ENCODE data around the gene WDR17. TPM values are rescaled to one million over a fixed set of nuclear protein-coding genes. Genes with fewer than 3 reads are reported as not detected.
"Not testable (repeated sequence)": the region's sequence is repeated elsewhere in the genome, so short reads cannot be mapped to it uniquely, and the experiment has no call there.

WDR17 gene
- total and polyA plus RNA-seq, 2 donors (not counting 1 experiment from before 2014, with no cell fraction given), result 2.1 to 7.1 TPM

DNA sequence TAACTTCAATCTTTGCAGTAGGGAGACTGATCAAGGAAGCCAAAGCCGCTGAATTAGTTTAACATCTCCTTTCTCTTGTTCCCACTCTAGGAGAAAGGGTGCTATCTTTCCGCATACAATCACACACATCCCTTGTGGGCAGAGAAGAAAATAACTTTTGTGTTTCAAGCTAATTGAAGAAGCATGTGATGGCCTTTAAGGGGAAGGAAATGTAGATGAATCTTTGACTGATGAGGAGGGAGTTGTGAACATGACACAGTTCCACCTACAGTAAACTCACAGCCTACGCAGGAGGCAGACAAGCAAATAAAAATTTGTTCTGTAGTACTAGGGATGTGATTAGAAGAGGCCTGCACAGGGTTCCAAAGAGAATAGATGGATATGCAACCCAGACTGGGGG lies 144.5 kb downstream of the WDR17 start:
- ChIA-PET POLR2A (no interaction called here), CTCF (interaction anchor here (0.7 kb wide), 1 partner anchor 131 kb away, joined by 3 read pairs; no protein-coding TSS in a partner anchor)
- peaks cover 7% of the 10 kb centered on the region for H3K9me3 Mint-ChIP-seq (ENCODE audit: insufficient read depth)
- no peaks in the 10 kb centered on the region for H3K36me3 ChIP-seq (replicated peaks in 1 of 2; ENCODE audit: control extremely low read depth in 1 of 2, control insufficient read depth in 1 of 2, extremely low read depth in 1 of 2, insufficient read depth in 2 of 2, low read length in 1 of 2)
- H3K27ac ChIP-seq (ENCODE audit: low read length in 2 of 2), result no peak overlapping the region
- H4K20me1 ChIP-seq (ENCODE audit: control insufficient read depth, insufficient read depth, low read length, poor library complexity, severe bottlenecking), result no peaks in the 10 kb centered on the region
- no CpG with 5 or more reads among the region's 3 CpGs for WGBS (ENCODE audit: insufficient coverage)
- no peak overlapping the region for H3K4me3 ChIP-seq (ENCODE audit: control extremely low read depth in 1 of 5, extremely low read depth in 1 of 5, insufficient read depth in 1 of 5, low read depth in 2 of 5, low read length in 4 of 5)
- no peak for DNase-seq
- H3K4me3 Mint-ChIP-seq, result no peak overlapping the region
- no peaks in the 10 kb centered on the region for H3K4me1 ChIP-seq (ENCODE audit: control insufficient read depth in 2 of 2, insufficient read depth in 2 of 2, low read length in 2 of 2)
- no peak overlapping the region for H3K27ac Mint-ChIP-seq
- intact Hi-C loops (cut with micrococcal nuclease), result no loop called here
- TF ChIP-seq, protein P1, sequence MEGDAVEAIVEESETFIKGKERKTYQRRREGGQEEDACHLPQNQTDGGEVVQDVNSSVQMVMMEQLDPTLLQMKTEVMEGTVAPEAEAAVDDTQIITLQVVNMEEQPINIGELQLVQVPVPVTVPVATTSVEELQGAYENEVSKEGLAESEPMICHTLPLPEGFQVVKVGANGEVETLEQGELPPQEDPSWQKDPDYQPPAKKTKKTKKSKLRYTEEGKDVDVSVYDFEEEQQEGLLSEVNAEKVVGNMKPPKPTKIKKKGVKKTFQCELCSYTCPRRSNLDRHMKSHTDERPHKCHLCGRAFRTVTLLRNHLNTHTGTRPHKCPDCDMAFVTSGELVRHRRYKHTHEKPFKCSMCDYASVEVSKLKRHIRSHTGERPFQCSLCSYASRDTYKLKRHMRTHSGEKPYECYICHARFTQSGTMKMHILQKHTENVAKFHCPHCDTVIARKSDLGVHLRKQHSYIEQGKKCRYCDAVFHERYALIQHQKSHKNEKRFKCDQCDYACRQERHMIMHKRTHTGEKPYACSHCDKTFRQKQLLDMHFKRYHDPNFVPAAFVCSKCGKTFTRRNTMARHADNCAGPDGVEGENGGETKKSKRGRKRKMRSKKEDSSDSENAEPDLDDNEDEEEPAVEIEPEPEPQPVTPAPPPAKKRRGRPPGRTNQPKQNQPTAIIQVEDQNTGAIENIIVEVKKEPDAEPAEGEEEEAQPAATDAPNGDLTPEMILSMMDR (IDR thresholded peaks at IDR 0.05), result no peak
- TF ChIP-seq EZH2 (IDR thresholded peaks at IDR 0.05; ENCODE audit: borderline replicate concordance, insufficient read depth, low read depth, low read length, poor library complexity, severe bottlenecking), result no peak
- no peak overlapping the region for H2AFZ ChIP-seq (ENCODE audit: insufficient read depth, low read depth, low read length, poor library complexity, severe bottlenecking)
- H3K4me2 ChIP-seq (replicated peaks; ENCODE audit: low read depth, low read length, poor library complexity, severe bottlenecking), result no peak overlapping the region
- no peak overlapping the region for H3K9ac ChIP-seq (ENCODE audit: low read length)
- H3K79me2 ChIP-seq (ENCODE audit: control insufficient read depth, insufficient read depth, low read length), result no peaks in the 10 kb centered on the region
- peaks cover 25% of the 10 kb centered on the region for H3K27me3 Mint-ChIP-seq
- H3K4me1 Mint-ChIP-seq, result no peaks in the 10 kb centered on the region
- ATAC-seq (ENCODE audit: low read depth), result no peak
- H3K9me3 ChIP-seq (ENCODE audit: control extremely low read depth in 1 of 3, control insufficient read depth in 2 of 3, insufficient read depth in 1 of 3, low read length in 2 of 3), result peaks cover 0 to 5% (median 0%) of the 10 kb centered on the region in 3 donors
- peaks cover 0 to 13% (median 6%) of the 10 kb centered on the region in 4 experiments for H3K27me3 ChIP-seq (replicated peaks in 1 of 4; ENCODE audit: control extremely low read depth in 1 of 4, control insufficient read depth in 3 of 4, insufficient read depth in 4 of 4, low read length in 3 of 4)

- 92% methylated on average over 6 of the region's 7 CpGs for WGBS (ENCODE audit: insufficient coverage)
- Histone ChIP-seq H2AFZ (ENCODE audit: insufficient read depth, low read depth, low read length, poor library complexity, severe bottlenecking) (no peak overlapping the region), H3K27ac (ENCODE audit: low read length in 2 of 2) (no peak overlapping the region), H3K4me2 (replicated peaks; ENCODE audit: low read depth, low read length, poor library complexity, severe bottlenecking) (no peak overlapping the region), H3K9me3 (ENCODE audit: control extremely low read depth in 1 of 3, control insufficient read depth in 2 of 3, insufficient read depth in 1 of 3, low read length in 2 of 3) (peaks cover 0 to 5% (median 0%) of the 10 kb centered on the region in 3 donors), H3K79me2 (ENCODE audit: control insufficient read depth, insufficient read depth, low read length) (no peaks in the 10 kb centered on the region), H3K27me3 (replicated peaks in 1 of 4; ENCODE audit: control extremely low read depth in 1 of 4, control insufficient read depth in 3 of 4, insufficient read depth in 4 of 4, low read length in 3 of 4) (peaks cover 0 to 9% (median 3%) of the 10 kb centered on the region in 4 experiments), H3K9ac (ENCODE audit: low read length) (no peak overlapping the region), H3K36me3 (replicated peaks in 1 of 2; ENCODE audit: control extremely low read depth in 1 of 2, control insufficient read depth in 1 of 2, extremely low read depth in 1 of 2, insufficient read depth in 2 of 2, low read length in 1 of 2) (no peaks in the 10 kb centered on the region), H3K4me3 (ENCODE audit: control extremely low read depth in 1 of 5, extremely low read depth in 1 of 5, insufficient read depth in 1 of 5, low read depth in 2 of 5, low read length in 4 of 5) (no peak overlapping the region), H3K4me1 (ENCODE audit: control insufficient read depth in 2 of 2, insufficient read depth in 2 of 2, low read length in 2 of 2) (no peaks in the 10 kb centered on the region), H4K20me1 (ENCODE audit: control insufficient read depth, insufficient read depth, low read length, poor library complexity, severe bottlenecking) (no peaks in the 10 kb centered on the region)
- intact Hi-C loops (cut with micrococcal nuclease), result no loop called here
- DNase-seq, result no peak
- ATAC-seq (ENCODE audit: low read depth), result no peak
- Mint-ChIP-seq H3K27me3 (peaks cover 19% of the 10 kb centered on the region), H3K27ac (no peak overlapping the region), H3K4me3 (no peak overlapping the region), H3K4me1 (no peaks in the 10 kb centered on the region), H3K9me3 (ENCODE audit: insufficient read depth) (peaks cover 7% of the 10 kb centered on the region)
- ChIA-PET POLR2A (no interaction called here), CTCF (interaction anchor here (0.7 kb wide), 1 partner anchor 130 kb away, joined by 3 read pairs; no protein-coding TSS in a partner anchor)
- TF ChIP-seq, protein P1 (IDR thresholded peaks at IDR 0.05), result no peak
- TF ChIP-seq EZH2 (IDR thresholded peaks at IDR 0.05; ENCODE audit: borderline replicate concordance, insufficient read depth, low read depth, low read length, poor library complexity, severe bottlenecking), result no peak
Observed at GRCh38 chr4:176210579-176211296, 145.1 kb downstream of the WDR17 start.

- H3K4me2 ChIP-seq (replicated peaks; ENCODE audit: low read depth, low read length, poor library complexity, severe bottlenecking); H3K79me2 ChIP-seq (ENCODE audit: control insufficient read depth, insufficient read depth, low read length); H3K36me3 ChIP-seq (replicated peaks in 1 of 2; ENCODE audit: control extremely low read depth in 1 of 2, control insufficient read depth in 1 of 2, extremely low read depth in 1 of 2, insufficient read depth in 2 of 2, low read length in 1 of 2); CTCF ChIA-PET; H4K20me1 ChIP-seq (ENCODE audit: control insufficient read depth, insufficient read depth, low read length, poor library complexity, severe bottlenecking); ATAC-seq (ENCODE audit: low read depth); H3K27ac Mint-ChIP-seq; H3K4me3 ChIP-seq (ENCODE audit: control extremely low read depth in 1 of 5, extremely low read depth in 1 of 5, insufficient read depth in 1 of 5, low read depth in 2 of 5, low read length in 4 of 5); H2AFZ ChIP-seq (ENCODE audit: insufficient read depth, low read depth, low read length, poor library complexity, severe bottlenecking); H3K4me1 ChIP-seq (ENCODE audit: control insufficient read depth in 2 of 2, insufficient read depth in 2 of 2, low read length in 2 of 2); DNase-seq; H3K9me3 Mint-ChIP-seq (ENCODE audit: insufficient read depth); H3K9me3 ChIP-seq (ENCODE audit: control extremely low read depth in 1 of 3, control insufficient read depth in 2 of 3, insufficient read depth in 1 of 3, low read length in 2 of 3); POLR2A ChIA-PET; H3K27me3 ChIP-seq (replicated peaks in 1 of 4; ENCODE audit: control extremely low read depth in 1 of 4, control insufficient read depth in 3 of 4, insufficient read depth in 4 of 4, low read length in 3 of 4); intact Hi-C loops (cut with micrococcal nuclease); H3K4me1 Mint-ChIP-seq; H3K27ac ChIP-seq (ENCODE audit: low read length in 2 of 2); H3K4me3 Mint-ChIP-seq; H3K9ac ChIP-seq (ENCODE audit: low read length): not testable (repeated sequence)
- 92% methylated on average over 2 of the region's 3 CpGs for WGBS (ENCODE audit: insufficient coverage)
- H3K27me3 Mint-ChIP-seq, result peaks cover 16% of the 10 kb centered on the region
Observed at GRCh38 chr4:176212351-176212750, 146.7 kb downstream of the WDR17 start.

Measured in B cell (primary cell).